K562 (cell line): ENCODE data around the gene CIAO2A. TPM values are rescaled to one million over a fixed set of nuclear protein-coding genes. Genes with fewer than 3 reads are reported as not detected.

Experiments
- ATAC-seq: fragments of 200-7000 bp; cut with Tn5 transposase; 3 replicates; pipeline ENCODE4 v1.9.1; 2020; ENCODE audit warnings: moderate library complexity
- BruUV-seq: library from RNA; stranded (reverse); fragments of 400-500 nt; replicated peaks from 2 replicates; lab custom pipeline; 2021; lab: Mats Ljungman, UMichigan
- CTCF ChIA-PET: fragments of 300-600 bp; formaldehyde crosslinking; extraction: SDS; loops from one replicate; lab custom pipeline; 2021; ENCODE audit warnings: low intra/inter-chr PET ratio; lab: Yijun Ruan, JAX
- POLR2A ChIA-PET: fragments of 300-600, 350-650 bp; sonication (Branson Sonifier 250); formaldehyde crosslinking; extraction: SDS; loops from one replicate; lab custom pipeline; 2021; ENCODE audit warnings: antibody characterized with exemption, inconsistent platforms; lab: Yijun Ruan, JAX
- DNase-seq, 4 experiments: peaks; one replicate each; pipeline versions ENCODE4 v3.0.0 to v3.0.0-alpha.2; 2011 to 2018; ENCODE audit warnings: low spot score in 3 of 4, mixed read lengths in 3 of 4; ENCODE audit errors: extremely low read depth in 1 of 4
- FAIRE-seq: peaks from 2 replicates; lab custom pipeline; 2011; peaks lifted over from hg19 to GRCh38; lab: Jason Lieb, UNC
- H2AFZ ChIP-seq: 2 replicates; pipeline ENCODE4 v1.6.0; 2011; ENCODE audit warnings: low read depth, low read length, control low read depth, inconsistent platforms
- H3K27ac ChIP-seq: fragments of 200-600 bp; 3 replicates; pipeline ENCODE4 v1.8.0; 2011; ENCODE audit warnings: low read depth, mild to moderate bottlenecking, control low read depth, inconsistent platforms, low read length, moderate library complexity, mixed read lengths; ENCODE audit errors: extremely low read depth
- H3K27me3 ChIP-seq, 2 experiments: fragments of 300-600 bp in 1 of 2; 2 replicates in 1 of 2; 3 replicates in 1 of 2; pipeline versions ENCODE4 v1.6.0 to v1.8.0; 2011; ENCODE audit warnings: inconsistent platforms in 2 of 2, low read length in 2 of 2, mild to moderate bottlenecking in 1 of 2, mixed read lengths in 1 of 2, moderate library complexity in 1 of 2; ENCODE audit not compliant: control insufficient read depth in 2 of 2, insufficient read depth in 2 of 2
- H3K36me3 ChIP-seq: fragments of 300-600 bp; 3 replicates; pipeline ENCODE4 v1.8.0; 2011; ENCODE audit warnings: mild to moderate bottlenecking, low read length, inconsistent platforms; ENCODE audit not compliant: control insufficient read depth, insufficient read depth
- H3K4me1 ChIP-seq, 2 experiments: fragments of 200-600 bp in 1 of 2; replicated peaks in 1 of 2; 2 replicates in 1 of 2; 3 replicates in 1 of 2; pipeline versions ENCODE4 v1.5.1 to v1.8.0; 2011; ENCODE audit warnings: inconsistent platforms in 2 of 2, low read length in 2 of 2, mild to moderate bottlenecking in 1 of 2, mixed read lengths in 1 of 2, moderate library complexity in 1 of 2; ENCODE audit not compliant: control insufficient read depth in 2 of 2, insufficient read depth in 2 of 2
- H3K4me2 ChIP-seq: 2 replicates; pipeline ENCODE4 v1.6.1; 2011; ENCODE audit warnings: low read length, control low read depth, inconsistent platforms, mixed read lengths; ENCODE audit not compliant: insufficient read depth
- H3K4me3 ChIP-seq: fragments of 200-600 bp; sonication (generic), shearing (Covaris generic); 2 replicates; pipeline ENCODE4 v1.5.1; 2016; ENCODE audit warnings: control low read depth, inconsistent platforms
- H3K79me2 ChIP-seq: fragments of 200-600 bp; 3 replicates; pipeline ENCODE4 v1.8.0; 2011; ENCODE audit warnings: low read length, inconsistent platforms; ENCODE audit not compliant: control insufficient read depth, insufficient read depth
- H3K9ac ChIP-seq, 2 experiments: 2 replicates each; pipeline versions ENCODE4 v1.6.0 to v1.6.1; 2011; ENCODE audit warnings: low read depth in 2 of 2, low read length in 2 of 2, control low read depth in 1 of 2, inconsistent platforms in 1 of 2, mild to moderate bottlenecking in 1 of 2, mixed read lengths in 1 of 2; ENCODE audit not compliant: insufficient read depth in 1 of 2
- H3K9me1 ChIP-seq: one replicate; pipeline ENCODE4 v1.6.0; 2011; ENCODE audit warnings: inconsistent platforms, mild to moderate bottlenecking, low read length, moderate library complexity; ENCODE audit not compliant: control insufficient read depth, insufficient read depth
- H3K9me3 ChIP-seq: replicated peaks from 2 replicates; pipeline ENCODE4 v1.5.1; 2011; ENCODE audit warnings: low read depth, low read length, inconsistent platforms; ENCODE audit not compliant: control insufficient read depth, insufficient read depth
- H4K20me1 ChIP-seq: replicated peaks from 2 replicates; pipeline ENCODE4 v1.6.1; 2011; ENCODE audit warnings: low read length, inconsistent platforms, mixed read lengths; ENCODE audit not compliant: control insufficient read depth, insufficient read depth
- CCAR2 ChIP-seq: fragments of 200-400 bp; formaldehyde crosslinking; IDR thresholded peaks from 2 replicates; pipeline ENCODE4 v1.6.1; 2017; ENCODE audit warnings: mild to moderate bottlenecking, low read depth, low read length
- CHD2 ChIP-seq: IDR thresholded peaks from 2 replicates; pipeline ENCODE4 v1.6.1; 2011; ENCODE audit warnings: low read depth, low read length
- GTF3C2 ChIP-seq: IDR thresholded peaks from 3 replicates; pipeline ENCODE4 v1.6.1; 2011; ENCODE audit warnings: borderline replicate concordance, mild to moderate bottlenecking, moderate library complexity; ENCODE audit not compliant: insufficient read length; ENCODE audit errors: extremely low read depth
- HINFP ChIP-seq: fragments of 450-650 bp; conservative IDR thresholded peaks from 2 replicates; pipeline ENCODE4 v1.6.1; 2016; ENCODE audit warnings: missing genetic modification characterization, low read depth, mild to moderate bottlenecking, control low read depth, missing compliant biosample characterization
- ILF3 ChIP-seq: fragments of 450-650 bp; IDR thresholded peaks from 2 replicates; pipeline ENCODE4 v1.6.1; 2018; ENCODE audit warnings: antibody characterized with exemption, mild to moderate bottlenecking, moderate library complexity, borderline replicate concordance
- KHSRP ChIP-seq: fragments of 450-650 bp; IDR thresholded peaks from 2 replicates; pipeline ENCODE4 v1.6.1; 2017
- SMAD3 ChIP-seq: fragments of 450-650 bp; formaldehyde crosslinking; conservative IDR thresholded peaks from 2 replicates; pipeline ENCODE4 v1.4.0; 2020; ENCODE audit warnings: mild to moderate bottlenecking
- ZNF146 ChIP-seq: IDR thresholded peaks from one replicate; pipeline ENCODE4 v1.6.1; 2018; ENCODE audit warnings: missing compliant biosample characterization; ENCODE audit not compliant: unreplicated experiment
- ZNF57 ChIP-seq: fragments of 450-650 bp; formaldehyde crosslinking; IDR thresholded peaks from 2 replicates; pipeline ENCODE4 v1.4.0; 2020; ENCODE audit warnings: mild to moderate bottlenecking, moderate library complexity
- ZNF583 ChIP-seq: fragments of 250-450 bp; sonication (Bioruptor Pico); IDR thresholded peaks from 2 replicates; pipeline ENCODE4 v1.4.0; 2020
- WGBS: fragments of 100-300 bp; shearing (Covaris generic); methylation state at CpG from one replicate; pipeline ENCODE4 v1.1.6; 2016; ENCODE audit warnings: low coverage, mixed read lengths; ENCODE audit not compliant: insufficient coverage; ENCODE audit errors: missing lambda C conversion rate; 5-methylcytosine and 5-hydroxymethylcytosine counted together
- in situ Hi-C: fragments of 300-500 bp; cut with MboI; formaldehyde crosslinking; loops from 4 replicates; pipeline ENCODE4 v1.15.0; 2018; ENCODE audit warnings: inconsistent platforms, mixed read lengths
- intact Hi-C: fragments of 100-400 bp; cut with micrococcal nuclease; formaldehyde crosslinking; loops from 2 replicates; pipeline ENCODE4 v1.14.2; 2022
- polyA plus RNA-seq, 8 experiments: library from polyadenylated mRNA; depleted of rRNA in 4 of 8; stranded (reverse) in 5 of 8; unstranded in 3 of 8; fragments of >200 nt; fragmentation: Nextera tagmentation in 2 of 8; fragmentation: Illumina TruSeq in 1 of 8; extraction: Ambion mirVana in 2 of 8; extraction: Trizol in 1 of 8; gene quantifications; 2 replicates each; pipeline versions ENCODE4 v1.2.1 to v1.2.3, GENCODE V29; 2011 to 2014; ENCODE audit warnings: inconsistent platforms in 1 of 8, missing spikeins in 1 of 8
- total RNA-seq, 7 experiments: library from RNA; depleted of rRNA in 6 of 7; stranded (reverse); fragments of >200 nt in 6 of 7; fragmentation: Illumina TruSeq in 2 of 7; extraction: Trizol in 2 of 7; gene quantifications; 2 replicates each; pipeline versions ENCODE4 v1.2.1 to v1.2.3, GENCODE V29; 2011 to 2021; ENCODE audit warnings: low replicate concordance in 1 of 7

Gene CIAO2A
- total and polyA plus RNA-seq, 9 of the 15 experiments (the other 6 are each of a cell fraction or from before 2014, with no cell fraction given), result 161 to 429 (median 313) TPM

- Histone ChIP-seq H3K27me3 (no peaks in the 10 kb centered on the region), H3K27ac (no peak overlapping the region), H3K4me1 (peaks cover 6 to 12% of the 10 kb centered on the region in 2 experiments; a peak in 4 of 5 replicates), H2AFZ (no peak overlapping the region), H3K9me1 (no peaks in the 10 kb centered on the region), H3K9me3 (no peaks in the 10 kb centered on the region), H3K79me2 (peaks cover 97% of the 10 kb centered on the region), H3K36me3 (peaks cover 18% of the 10 kb centered on the region; the same call in 2 of the 3 replicates), H3K4me3 (no peak overlapping the region), H4K20me1 (peaks cover 12% of the 10 kb centered on the region), H3K9ac (no peak overlapping the region), H3K4me2 (no peak overlapping the region)
- ChIA-PET POLR2A (interaction anchor here (0.6 to 1.2 kb wide), 5 partner anchors 11 to 181 kb away, joined by 3 to 5 read pairs (median 3); no protein-coding TSS in a partner anchor), CTCF (no interaction called here)
- ATAC-seq (no peak), FAIRE-seq (no peak), DNase-seq (no peak)
- no peak for TF ChIP-seq CCAR2
- TF ChIP-seq HINFP (tag), result no peak
- no peak for TF ChIP-seq ZNF583 (CRISPR knock-in tag)
- TF ChIP-seq ZNF57 (CRISPR knock-in tag), result no peak
- TF ChIP-seq ILF3, result no peak
- TF ChIP-seq KHSRP, result no peak
- no peak for TF ChIP-seq CHD2
- TF ChIP-seq SMAD3 (CRISPR knock-in tag), result no peak
- no peak for TF ChIP-seq ZNF146
- no peak for TF ChIP-seq GTF3C2
- in situ Hi-C loops, result no loop called here
- intact Hi-C loops, result no loop called here
- no TSS peak for BruUV-seq
- WGBS, result 92% methylated on average over 2 of the region's 2 CpGs
Measured at GRCh38 chr15:64099379-64099778, 5.7 kb upstream of the CIAO2A start.
